NCI-H1092 (cell line): Measurements from ENCODE around the gene C9orf50.
"Not testable (repeated sequence)": the region's sequence is repeated elsewhere in the genome, so short reads cannot be mapped to it uniquely, and the experiment has no call there.

Experiments
- DNase-seq: peaks from one replicate; lab custom pipeline; 2025; lab: John Stamatoyannopoulos, UW

Gene C9orf50, protein sequence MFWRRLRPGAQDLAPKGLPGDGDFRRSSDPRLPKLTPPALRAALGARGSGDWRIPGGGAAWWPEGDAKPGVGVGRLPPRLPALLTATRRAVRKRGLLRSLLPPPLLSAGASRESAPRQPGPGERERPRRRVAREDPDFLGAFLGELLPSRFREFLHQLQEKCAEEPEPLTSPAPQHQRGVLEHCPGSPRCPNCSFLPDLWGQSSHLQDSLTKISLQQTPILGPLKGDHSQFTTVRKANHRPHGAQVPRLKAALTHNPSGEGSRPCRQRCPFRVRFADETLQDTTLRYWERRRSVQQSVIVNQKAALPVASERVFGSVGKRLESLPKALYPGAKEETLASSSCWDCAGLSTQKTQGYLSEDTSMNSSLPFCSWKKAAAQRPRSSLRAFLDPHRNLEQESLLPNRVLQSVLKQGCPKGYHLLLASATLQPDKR

GRCh38 chr9:129620669-129621295 is at the start of gene C9orf50:
Gene C9orf50, minus strand, starts transcription at chr9:129621101. Its CDS starts 527 bp downstream, at chr9:129620574.
- DNase-seq = peak; percentile 52

DNA sequence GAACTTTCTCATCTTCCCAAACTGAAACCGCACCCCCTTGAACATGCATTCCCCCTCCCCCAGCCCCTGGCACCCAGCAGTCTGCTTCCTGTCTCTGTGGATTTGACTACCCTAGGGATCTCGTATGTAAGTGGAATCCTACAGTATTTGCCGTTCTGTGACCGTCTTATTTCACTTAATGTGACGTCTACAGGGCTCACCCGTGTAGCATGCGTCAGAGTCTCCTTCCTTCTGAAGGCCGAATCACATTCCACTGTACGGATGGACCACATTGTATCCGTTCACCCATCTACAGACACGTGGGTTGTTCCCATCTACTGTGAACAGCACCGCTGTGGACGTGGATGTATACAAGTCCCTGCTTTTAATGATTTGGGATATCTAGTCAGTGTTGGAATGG is 49.0 kb upstream of the C9orf50 start:
- no peak for DNase-seq

DNA sequence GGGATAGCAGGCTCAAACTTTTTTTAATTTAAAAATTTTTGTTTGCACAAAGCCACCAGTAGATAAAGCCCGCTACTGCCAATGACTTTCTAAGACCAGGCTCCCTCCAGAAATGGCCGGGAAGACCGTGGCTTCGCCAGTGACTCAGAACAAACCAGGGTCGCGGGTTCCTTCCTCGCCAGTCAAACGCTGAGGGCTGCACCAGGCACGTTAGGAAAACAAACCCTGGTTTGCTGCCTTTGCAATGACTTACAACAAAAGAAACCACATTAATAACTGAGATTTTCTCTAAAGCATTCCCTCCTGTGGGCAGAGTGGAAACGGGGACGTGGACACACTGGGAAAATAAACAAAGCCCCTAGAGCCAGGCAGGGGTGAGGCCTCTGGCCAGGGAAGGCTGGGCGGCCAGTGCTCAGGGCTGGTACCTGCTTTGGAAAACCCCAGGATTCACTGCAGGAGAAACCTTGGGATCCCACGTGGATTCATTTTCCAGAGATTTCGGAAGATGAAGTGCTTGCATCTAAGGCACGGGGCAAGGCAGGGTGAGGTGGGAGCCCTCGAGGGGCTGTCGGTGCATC is 48.3 kb upstream of the C9orf50 start:
- DNase-seq = no peak

- DNase-seq = no peak
These were observed 46.9 kb upstream of the C9orf50 start for GRCh38 chr9:129667850-129668249.

- no peak for DNase-seq
These were observed 46.5 kb upstream of the C9orf50 start for GRCh38 chr9:129667378-129667777.

DNA sequence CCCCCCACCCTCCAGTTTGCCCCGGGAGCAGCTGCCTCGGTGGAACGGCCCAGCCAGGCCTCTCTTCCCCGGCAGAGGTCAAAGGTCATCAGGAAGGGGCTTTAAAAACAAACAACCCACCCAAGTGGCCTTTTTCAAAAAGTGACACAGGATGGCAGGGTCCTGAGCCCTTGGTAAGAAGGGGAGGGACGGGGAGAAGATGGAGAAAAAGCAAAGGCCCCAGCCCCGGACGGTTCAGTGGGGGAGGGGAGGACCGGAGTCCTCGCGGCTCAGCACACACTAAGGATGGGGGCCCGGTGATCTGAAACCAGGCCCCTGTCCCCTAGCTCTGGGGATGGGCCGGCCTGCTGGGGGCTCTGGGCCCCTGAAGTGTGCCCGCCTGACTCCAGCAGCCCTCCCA is 45.7 kb upstream of the C9orf50 start:
- DNase-seq = no peak

DNA sequence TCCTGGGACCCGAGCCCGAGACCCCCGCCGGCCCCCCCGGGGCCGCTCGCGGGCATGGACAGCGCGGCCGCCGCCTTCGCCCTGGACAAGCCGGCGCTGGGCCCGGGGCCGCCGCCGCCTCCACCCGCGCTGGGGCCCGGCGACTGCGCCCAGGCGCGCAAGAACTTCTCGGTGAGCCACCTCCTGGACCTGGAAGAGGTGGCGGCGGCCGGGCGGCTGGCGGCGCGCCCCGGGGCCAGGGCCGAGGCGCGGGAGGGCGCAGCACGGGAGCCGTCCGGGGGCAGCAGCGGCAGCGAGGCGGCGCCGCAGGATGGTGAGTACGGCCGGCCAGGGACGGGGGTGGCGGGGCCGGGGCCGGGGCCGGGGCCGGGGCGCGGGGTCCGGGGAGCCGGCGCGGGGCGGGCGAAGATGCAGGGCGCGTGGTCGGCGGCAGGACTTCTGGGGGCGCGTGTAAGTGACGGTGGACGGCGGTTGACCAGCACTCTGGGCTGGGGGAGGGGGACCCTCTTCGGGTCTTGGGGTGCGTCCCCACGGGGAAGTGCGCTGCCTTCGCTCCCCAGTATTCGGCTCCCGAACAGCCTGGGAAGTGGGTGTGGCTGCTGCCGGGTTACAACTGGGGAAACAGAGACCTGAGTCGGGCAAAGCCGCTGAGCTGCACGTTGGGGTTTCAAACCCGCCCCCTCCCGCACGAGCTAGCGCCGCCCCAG is 45.1 kb upstream of the C9orf50 start:
- no peak for DNase-seq

GRCh38 chr9:129665389-129665775 is 44.5 kb upstream of the C9orf50 start, which contains the start of gene PRRX2:
Gene PRRX2, plus strand, starts transcription at chr9:129665647. Its CDS starts 221 bp downstream, at chr9:129665868.
- DNase-seq = no peak

DNA sequence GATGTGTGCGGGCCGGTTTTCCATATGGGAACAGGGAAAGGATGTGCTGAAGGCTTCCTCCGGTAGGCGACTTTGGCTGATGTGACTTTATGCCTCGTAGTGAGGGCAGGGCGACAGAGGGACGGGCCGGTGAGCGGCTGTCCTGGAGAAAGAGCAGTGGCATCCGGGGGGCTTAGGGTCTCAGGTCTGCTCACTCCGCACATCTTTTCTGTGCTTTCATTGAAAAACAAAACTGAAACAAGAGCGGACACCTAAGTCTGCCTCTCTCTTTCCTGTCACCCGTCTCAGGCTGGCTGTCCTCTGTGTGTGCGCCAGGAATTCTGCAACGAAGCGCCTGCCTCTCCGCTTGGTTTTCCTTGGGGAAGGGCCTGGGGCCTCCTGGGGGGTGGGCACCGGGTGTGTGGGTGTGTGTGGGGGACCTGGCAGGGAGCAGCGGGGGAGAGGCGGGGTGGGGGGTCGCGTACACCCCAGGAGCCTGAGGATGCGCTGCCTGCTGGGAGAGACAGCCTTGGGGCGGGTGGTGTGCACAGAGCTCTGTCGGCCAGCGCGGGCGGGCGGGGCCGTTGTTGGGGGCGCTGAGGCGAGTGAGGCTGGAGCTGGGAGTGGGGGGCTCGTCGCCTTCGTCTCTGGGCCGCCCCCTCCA is 44.0 kb upstream of the C9orf50 start:
- no peak for DNase-seq

- not testable (repeated sequence) for DNase-seq
These were observed 41.3 kb upstream of the C9orf50 start for GRCh38 chr9:129662239-129662638.

DNA sequence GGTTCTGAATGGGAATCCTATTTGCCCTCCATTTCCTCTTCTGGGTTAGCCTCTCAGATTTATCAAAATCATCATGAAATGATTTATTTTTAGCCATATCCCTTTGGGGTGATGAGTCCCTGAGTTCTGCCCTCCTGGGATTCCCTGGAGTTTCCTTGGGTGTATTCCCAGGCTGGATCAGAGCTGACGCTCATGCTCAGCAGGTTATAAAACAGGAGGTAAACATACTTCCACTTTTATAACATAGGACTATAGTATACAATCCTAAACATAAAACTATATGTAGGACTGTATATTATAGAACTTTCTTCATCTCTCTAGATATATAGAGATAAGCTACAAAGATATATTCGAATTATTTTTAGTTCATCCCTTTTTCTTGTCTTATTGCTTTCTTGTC is 40.1 kb upstream of the C9orf50 start:
- DNase-seq = no peak

DNA sequence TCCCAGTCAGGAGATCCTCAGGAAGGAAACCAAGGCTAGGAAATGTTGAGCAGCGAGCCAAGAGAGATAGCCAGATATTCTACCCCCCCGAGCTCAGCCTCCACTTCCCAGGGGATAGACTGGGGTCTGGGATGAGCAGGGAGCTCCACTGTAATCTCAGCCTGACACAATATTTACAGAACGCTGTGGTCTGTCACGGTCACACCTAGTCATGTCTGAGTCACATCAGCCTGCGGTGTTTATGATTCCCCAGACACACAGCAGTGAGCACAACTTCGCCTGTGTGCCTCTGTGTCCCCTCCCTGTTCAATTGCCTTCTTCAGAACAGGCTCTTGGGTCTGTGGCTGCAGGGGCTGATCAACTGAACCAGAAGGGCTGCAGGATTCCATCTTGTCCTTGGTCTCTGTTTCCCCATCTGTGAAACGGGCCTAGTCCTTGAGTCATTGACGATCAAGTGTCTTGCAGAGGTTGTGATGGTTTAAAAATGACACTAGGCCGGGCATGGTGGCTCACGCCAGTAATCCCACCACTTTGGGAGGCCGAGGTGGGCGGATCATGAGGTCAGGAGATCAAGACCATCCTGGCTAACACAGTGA is 36.0 kb upstream of the C9orf50 start:
- DNase-seq = no peak

DNA sequence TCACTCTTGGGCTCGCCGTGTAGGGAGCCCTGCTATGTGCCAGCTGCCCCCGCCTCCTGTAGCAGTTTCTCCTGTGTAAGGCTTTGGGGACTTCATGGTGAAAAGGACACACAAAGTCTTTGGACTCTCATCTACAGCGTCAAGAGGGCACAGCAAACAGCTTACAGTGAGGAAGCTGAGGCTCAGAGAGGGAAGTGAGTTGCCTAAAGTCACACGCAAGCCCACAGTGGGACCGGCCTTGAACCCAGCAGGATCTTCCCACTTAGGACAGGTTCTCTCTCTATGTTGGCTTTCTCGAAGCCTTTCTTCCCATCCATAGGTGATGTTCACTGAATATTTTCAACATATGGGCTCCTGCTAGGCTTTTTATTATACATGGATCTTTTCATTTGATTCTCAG is 34.8 kb upstream of the C9orf50 start:
- DNase-seq = no peak

DNA sequence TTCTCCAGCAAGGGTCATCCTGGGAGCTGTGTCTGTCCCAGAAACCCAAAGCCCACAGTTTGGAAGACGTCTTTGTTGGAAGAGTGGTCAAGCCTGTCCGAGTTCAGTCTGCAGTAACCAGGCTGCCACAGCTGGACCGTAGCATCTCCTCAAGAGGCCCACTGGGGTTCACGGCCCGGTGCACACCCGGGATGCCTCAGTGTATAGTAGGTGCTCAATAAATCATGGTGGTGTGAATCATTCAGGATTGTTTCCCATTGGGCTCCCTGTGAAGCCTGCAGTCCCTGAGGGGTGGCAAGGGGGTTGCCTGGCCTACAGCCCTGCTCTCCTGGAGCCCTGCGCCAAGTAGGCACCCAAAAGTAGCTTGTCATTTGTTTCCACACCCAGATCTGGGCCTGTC is 34.3 kb upstream of the C9orf50 start:
- DNase-seq = no peak

GRCh38 chr9:129654554-129655040 is 33.7 kb upstream of the C9orf50 start:
- no peak for DNase-seq

- DNase-seq = no peak
These were observed 33.1 kb upstream of the C9orf50 start for GRCh38 chr9:129653823-129654553.

DNA sequence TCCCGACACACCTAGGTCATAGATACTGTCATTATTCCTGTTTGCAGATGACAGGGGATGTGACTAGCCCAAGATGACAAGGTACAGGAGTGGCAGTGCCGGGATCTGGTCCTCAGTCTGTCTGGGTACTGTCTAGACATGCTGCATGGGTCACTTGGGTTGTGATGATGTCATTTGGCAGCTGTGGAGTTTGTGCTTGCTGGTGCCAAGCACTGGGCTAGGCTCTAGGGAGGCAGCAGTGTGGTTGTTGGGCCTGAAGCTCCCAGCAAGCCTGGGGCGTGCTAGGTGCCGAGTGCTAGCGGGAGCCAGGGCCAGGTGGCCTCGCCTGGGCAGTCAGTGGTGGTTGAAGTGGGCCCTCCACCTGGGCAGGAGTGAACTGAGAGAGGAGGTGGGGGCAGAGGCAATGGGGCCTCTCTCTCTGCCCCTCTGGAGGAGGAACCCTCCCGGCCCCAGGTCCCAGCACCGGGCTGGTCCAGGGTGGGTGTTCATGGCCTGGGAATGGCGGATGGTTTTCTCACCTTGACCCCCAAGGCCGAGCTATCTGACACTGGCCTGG is 29.9 kb upstream of the C9orf50 start:
- DNase-seq = no peak

GRCh38 chr9:129649726-129650679 is 29.1 kb upstream of the C9orf50 start:
- DNase-seq = no peak

- DNase-seq = no peak
These were observed 27.8 kb upstream of the C9orf50 start for GRCh38 chr9:129648764-129649115.
